ENCODE data around the gene PGBD2. TPM values are rescaled to one million over a fixed set of nuclear protein-coding genes. Genes with fewer than 3 reads are reported as not detected.

Gene PGBD2, protein sequence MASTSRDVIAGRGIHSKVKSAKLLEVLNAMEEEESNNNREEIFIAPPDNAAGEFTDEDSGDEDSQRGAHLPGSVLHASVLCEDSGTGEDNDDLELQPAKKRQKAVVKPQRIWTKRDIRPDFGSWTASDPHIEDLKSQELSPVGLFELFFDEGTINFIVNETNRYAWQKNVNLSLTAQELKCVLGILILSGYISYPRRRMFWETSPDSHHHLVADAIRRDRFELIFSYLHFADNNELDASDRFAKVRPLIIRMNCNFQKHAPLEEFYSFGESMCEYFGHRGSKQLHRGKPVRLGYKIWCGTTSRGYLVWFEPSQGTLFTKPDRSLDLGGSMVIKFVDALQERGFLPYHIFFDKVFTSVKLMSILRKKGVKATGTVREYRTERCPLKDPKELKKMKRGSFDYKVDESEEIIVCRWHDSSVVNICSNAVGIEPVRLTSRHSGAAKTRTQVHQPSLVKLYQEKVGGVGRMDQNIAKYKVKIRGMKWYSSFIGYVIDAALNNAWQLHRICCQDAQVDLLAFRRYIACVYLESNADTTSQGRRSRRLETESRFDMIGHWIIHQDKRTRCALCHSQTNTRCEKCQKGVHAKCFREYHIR
- 15.0 TPM for total RNA-seq (2013)
- polyA plus RNA-seq = 1 to 10 TPM; 2.9 to 7.1 (median 3.9) TPM
- 10.3 and 12.7 TPM in 2 replicates for polyA minus RNA-seq
- total RNA-seq = 2.7 to 7.3 (median 5.1) reads per million in 11 experiments

DNA sequence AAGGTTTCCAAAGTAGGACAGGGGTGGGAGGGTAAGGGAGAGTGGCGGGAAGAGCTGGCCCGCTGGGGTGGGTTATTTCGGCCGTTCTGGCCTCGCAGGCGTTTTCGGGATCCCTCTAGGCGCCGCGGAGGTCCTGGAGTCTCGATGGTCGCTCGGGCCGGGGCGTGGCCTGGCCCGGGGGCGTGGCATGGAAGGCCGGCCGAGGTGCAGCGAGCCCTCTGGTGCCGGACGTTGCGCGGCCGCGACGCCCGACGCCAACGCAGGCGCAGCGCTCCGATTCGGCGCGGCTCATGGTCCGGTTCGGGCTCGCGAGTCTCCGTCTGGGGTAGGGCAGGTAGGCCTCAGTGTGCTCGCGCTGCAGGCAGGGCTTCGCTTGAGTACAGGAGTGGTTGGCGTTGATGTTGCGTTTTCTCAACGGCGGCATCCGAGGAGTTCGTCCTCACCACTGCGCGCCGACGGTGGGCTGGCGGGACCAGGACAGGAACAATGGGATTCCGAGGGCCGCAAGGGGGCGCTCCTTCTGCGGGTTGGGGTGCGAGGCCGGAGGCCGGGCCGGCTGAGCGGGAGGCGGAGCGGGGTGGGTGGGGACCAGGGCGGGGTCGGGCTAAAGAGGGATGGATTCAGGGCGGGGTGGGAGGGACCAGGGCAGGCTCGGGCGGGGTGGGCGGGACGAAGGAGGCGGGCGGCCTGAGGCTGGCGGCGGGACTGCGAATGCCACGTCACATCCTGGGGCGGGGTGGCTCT, at the start of gene PGBD2:
Gene PGBD2 (plus strand): TSS at position 227 of the 744 bp plus-strand sequence. CDS start 7,628 bp downstream, outside the sequence.
- Histone ChIP-seq H3K4me1 (ENCODE audit: control insufficient read depth in 1 of 2, insufficient read depth in 2 of 2, low read length in 2 of 2) (peaks cover 12 to 14% of the 10 kb centered on the region in 2 donors), H3K27me3 (ENCODE audit: control insufficient read depth in 2 of 2, insufficient read depth in 2 of 2, low read length in 2 of 2) (no peaks in the 10 kb centered on the region), H2AFZ (ENCODE audit: insufficient read depth, low read depth, low read length, poor library complexity, severe bottlenecking) (peak within 1 kb of the TSS; percentile 97), H3K9ac (ENCODE audit: insufficient read depth, low read length, poor library complexity, severe bottlenecking) (peak within 1 kb of the TSS; percentile 73), H3K9me3 (replicated peaks in 1 of 2; ENCODE audit: control insufficient read depth in 1 of 2, insufficient read depth in 1 of 2, low read length in 2 of 2) (no peaks in the 10 kb centered on the region), H3K27ac (ENCODE audit: low read depth in 1 of 2, low read length in 2 of 2) (peak within 1 kb of the TSS; percentile 87 to 90), H3K4me3 (replicated peaks in 1 of 3; ENCODE audit: low read depth in 2 of 3, low read length in 3 of 3) (peak within 1 kb of the TSS; percentile 69 to 80 (median 77)), H4K20me1 (ENCODE audit: insufficient read depth, low read length) (peaks cover 30% of the 10 kb centered on the region), H3K79me2 (ENCODE audit: insufficient read depth, low read length) (peaks cover 43% of the 10 kb centered on the region), H3K4me2 (replicated peaks; ENCODE audit: extremely low read depth, low read length, poor library complexity, severe bottlenecking) (peak within 1 kb of the TSS; percentile 84), H3K36me3 (replicated peaks in 1 of 2; ENCODE audit: control insufficient read depth in 1 of 2, insufficient read depth in 2 of 2, low read length in 2 of 2) (peaks cover 0 to 5% of the 10 kb centered on the region in 2 donors)
- DNase-seq = peak; percentile 80 to 92 (median 88)
- H3K36me3 Mint-ChIP-seq = peaks cover 24 to 28% of the 10 kb centered on the region in 2 donors
- under 1% methylated on average over 64 of the region's 80 CpGs for WGBS (ENCODE audit: insufficient coverage)
- H3K27ac Mint-ChIP-seq = peak within 1 kb of the TSS; percentile 97 to 99 (median 98)
- TF ChIP-seq, protein P1, sequence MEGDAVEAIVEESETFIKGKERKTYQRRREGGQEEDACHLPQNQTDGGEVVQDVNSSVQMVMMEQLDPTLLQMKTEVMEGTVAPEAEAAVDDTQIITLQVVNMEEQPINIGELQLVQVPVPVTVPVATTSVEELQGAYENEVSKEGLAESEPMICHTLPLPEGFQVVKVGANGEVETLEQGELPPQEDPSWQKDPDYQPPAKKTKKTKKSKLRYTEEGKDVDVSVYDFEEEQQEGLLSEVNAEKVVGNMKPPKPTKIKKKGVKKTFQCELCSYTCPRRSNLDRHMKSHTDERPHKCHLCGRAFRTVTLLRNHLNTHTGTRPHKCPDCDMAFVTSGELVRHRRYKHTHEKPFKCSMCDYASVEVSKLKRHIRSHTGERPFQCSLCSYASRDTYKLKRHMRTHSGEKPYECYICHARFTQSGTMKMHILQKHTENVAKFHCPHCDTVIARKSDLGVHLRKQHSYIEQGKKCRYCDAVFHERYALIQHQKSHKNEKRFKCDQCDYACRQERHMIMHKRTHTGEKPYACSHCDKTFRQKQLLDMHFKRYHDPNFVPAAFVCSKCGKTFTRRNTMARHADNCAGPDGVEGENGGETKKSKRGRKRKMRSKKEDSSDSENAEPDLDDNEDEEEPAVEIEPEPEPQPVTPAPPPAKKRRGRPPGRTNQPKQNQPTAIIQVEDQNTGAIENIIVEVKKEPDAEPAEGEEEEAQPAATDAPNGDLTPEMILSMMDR (IDR thresholded peaks at IDR 0.05) = peak; percentile 74
- peaks cover 0 to 5% (median 2%) of the 10 kb centered on the region in 3 donors for H3K27me3 Mint-ChIP-seq (ENCODE audit: low read depth in 3 of 3)
- intact Hi-C loops (cut with micrococcal nuclease) = no loop called here
- no peaks in the 10 kb centered on the region for H3K9me3 Mint-ChIP-seq
- peak within 1 kb of the TSS; percentile 92 to 98 for H3K4me3 Mint-ChIP-seq
- peaks cover 29% of the 10 kb centered on the region for H3K4me1 Mint-ChIP-seq

DNA sequence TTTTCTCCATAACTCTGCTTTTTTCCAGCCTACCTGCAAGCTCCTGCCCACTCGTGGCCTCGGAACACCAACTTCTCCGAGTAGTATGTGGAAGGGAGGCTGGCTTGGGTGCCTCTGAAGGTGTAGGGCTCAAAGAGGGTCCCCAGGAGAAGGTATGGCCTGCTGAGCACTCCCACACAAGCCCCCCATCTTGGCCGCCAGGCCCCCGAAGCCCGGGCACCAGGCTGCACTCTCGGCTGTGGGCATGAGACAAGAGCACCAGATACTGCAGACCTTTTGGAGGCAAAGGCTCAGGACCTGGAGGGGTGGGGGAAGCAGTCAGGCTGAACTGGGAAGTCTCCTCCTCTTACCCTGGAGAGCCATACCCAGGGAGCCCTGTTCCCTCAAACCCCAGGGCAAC, 48.8 kb upstream of the PGBD2 start:
- Mint-ChIP-seq H3K27me3 (ENCODE audit: low read depth in 3 of 3) (peaks cover 0 to 4% (median 0%) of the 10 kb centered on the region in 3 donors), H3K36me3 (peaks cover 20 to 21% of the 10 kb centered on the region in 2 donors), H3K9me3 (no peaks in the 10 kb centered on the region), H3K27ac (peak overlapping the region in 1 of 7 donors; percentile 46), H3K4me1 (peaks cover 29% of the 10 kb centered on the region), H3K4me3 (peak overlapping the region; percentile 89 to 90)
- H3K27ac ChIP-seq (ENCODE audit: low read depth in 1 of 2, low read length in 2 of 2) = no peak overlapping the region
- H3K9ac ChIP-seq (ENCODE audit: insufficient read depth, low read length, poor library complexity, severe bottlenecking) = no peak overlapping the region
- intact Hi-C loops (cut with micrococcal nuclease) = no loop called here
- no peak for DNase-seq
- H3K36me3 ChIP-seq (replicated peaks in 1 of 2; ENCODE audit: control insufficient read depth in 1 of 2, insufficient read depth in 2 of 2, low read length in 2 of 2) = peaks cover 5 to 11% of the 10 kb centered on the region in 2 donors
- H3K79me2 ChIP-seq (ENCODE audit: insufficient read depth, low read length) = peaks cover 11% of the 10 kb centered on the region
- peaks cover 8% of the 10 kb centered on the region for H4K20me1 ChIP-seq (ENCODE audit: insufficient read depth, low read length)
- no peaks in the 10 kb centered on the region for H3K27me3 ChIP-seq (ENCODE audit: control insufficient read depth in 2 of 2, insufficient read depth in 2 of 2, low read length in 2 of 2)
- H2AFZ ChIP-seq (ENCODE audit: insufficient read depth, low read depth, low read length, poor library complexity, severe bottlenecking) = no peak overlapping the region
- no peak overlapping the region for H3K4me3 ChIP-seq (replicated peaks in 1 of 3; ENCODE audit: low read depth in 2 of 3, low read length in 3 of 3)
- H3K4me2 ChIP-seq (replicated peaks; ENCODE audit: extremely low read depth, low read length, poor library complexity, severe bottlenecking) = peak overlapping the region; percentile 72
- no CpG with 5 or more reads among the region's 7 CpGs for WGBS (ENCODE audit: insufficient coverage)
- H3K4me1 ChIP-seq (ENCODE audit: control insufficient read depth in 1 of 2, insufficient read depth in 2 of 2, low read length in 2 of 2) = peaks cover 37 to 43% of the 10 kb centered on the region in 2 donors
- H3K9me3 ChIP-seq (replicated peaks in 1 of 2; ENCODE audit: control insufficient read depth in 1 of 2, insufficient read depth in 1 of 2, low read length in 2 of 2) = no peaks in the 10 kb centered on the region
- TF ChIP-seq, protein P1 (IDR thresholded peaks at IDR 0.05) = no peak
